GM19372 (cell line): ENCODE results near the gene SYDE1.

Experiments used
- ATAC-seq: cut with Tn5 transposase; IDR thresholded peaks from one replicate; pipeline ENCODE4 v1.9.1; 2021; ENCODE audit warnings: mild to moderate bottlenecking, low read depth, moderate library complexity; ENCODE audit not compliant: unreplicated experiment

Gene SYDE1

DNA sequence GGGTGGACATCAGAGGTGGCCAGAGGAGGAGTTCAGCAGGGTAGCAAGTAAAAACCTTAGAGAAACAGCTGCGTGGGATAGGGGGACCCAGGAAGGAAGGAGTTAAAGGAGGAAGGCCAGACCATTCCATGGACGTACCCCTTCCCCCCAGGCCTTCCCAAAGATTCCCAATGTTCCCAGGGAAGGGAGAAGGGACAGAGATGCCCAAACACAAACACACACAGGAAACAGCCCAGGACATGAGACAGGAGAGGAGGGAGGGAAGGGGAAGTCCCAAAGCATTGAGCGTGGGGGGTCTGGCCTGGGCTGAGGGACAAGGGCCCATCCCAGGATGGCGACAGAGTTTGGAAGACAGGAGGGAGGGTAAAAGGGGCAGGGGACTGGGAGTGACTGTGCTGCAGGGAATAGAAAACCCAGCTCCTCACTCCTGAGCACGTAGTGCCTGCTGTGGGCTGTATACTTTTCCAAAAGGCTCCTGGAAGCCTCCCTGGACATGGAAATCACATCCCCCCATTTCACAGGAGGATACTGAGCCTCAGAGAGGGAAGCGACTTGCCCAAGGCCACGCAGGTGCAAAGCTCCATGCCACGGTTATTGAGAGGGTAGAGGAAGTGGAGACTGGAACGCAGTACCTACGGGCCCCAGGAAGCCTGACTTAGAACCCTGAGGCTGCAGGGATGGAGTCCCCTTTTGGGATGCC is 1.1 kb downstream of the SYDE1 start:
- no peak for ATAC-seq

- ATAC-seq, result no peak
These were observed 1.9 kb downstream of the SYDE1 start for GRCh38 chr19:15108845-15109767.

DNA sequence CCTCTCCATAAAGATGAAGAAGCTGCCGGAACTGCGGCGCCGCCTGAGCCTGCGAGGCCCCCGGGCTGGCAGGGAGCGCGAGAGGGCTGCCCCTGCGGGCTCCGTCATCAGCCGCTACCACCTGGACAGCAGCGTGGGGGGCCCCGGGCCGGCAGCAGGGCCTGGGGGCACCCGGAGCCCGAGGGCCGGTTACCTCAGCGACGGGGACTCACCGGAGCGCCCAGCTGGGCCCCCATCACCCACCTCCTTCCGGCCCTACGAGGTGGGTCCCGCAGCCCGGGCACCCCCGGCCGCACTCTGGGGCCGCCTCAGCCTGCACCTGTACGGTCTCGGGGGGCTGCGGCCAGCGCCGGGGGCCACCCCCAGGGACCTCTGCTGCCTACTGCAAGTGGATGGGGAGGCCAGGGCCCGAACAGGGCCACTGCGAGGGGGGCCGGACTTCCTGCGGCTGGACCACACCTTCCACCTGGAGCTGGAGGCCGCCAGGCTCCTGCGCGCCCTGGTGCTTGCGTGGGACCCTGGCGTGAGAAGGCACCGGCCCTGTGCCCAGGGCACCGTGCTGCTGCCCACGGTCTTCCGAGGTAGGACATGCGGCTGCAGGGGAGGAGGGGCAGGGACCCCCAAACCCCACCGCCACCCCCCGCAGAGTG is 2.7 kb downstream of the SYDE1 start:
- no peak for ATAC-seq

- no peak for ATAC-seq
These were observed 3.2 kb downstream of the SYDE1 start for GRCh38 chr19:15110418-15110815.

GRCh38 chr19:15111758-15112157 is 4.6 kb downstream of the SYDE1 start:
- no peak for ATAC-seq

- ATAC-seq, result no peak
These were observed 5.2 kb downstream of the SYDE1 start for GRCh38 chr19:15112385-15112784.

- no peak for ATAC-seq
These were observed 6.3 kb downstream of the SYDE1 start for GRCh38 chr19:15113245-15114152.

DNA sequence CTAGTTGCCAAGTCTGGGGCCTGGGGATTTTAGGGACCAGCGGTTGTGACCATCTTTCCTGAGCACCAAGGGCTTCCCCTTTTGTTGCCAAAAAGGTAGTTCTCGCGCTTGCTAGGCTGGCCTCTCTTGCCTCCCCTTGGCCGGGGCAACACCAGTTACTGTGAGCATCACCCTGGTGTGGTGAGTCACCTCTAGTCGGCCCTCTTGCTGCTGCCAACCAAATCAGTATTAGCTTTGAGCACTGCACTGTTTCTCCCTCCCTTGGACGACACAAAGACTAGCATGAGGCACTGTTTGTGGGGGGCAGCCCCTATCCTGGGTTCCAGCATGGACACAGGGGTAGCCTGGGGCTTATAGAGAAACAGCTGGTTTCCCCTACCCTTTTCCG is 6.9 kb downstream of the SYDE1 start:
- ATAC-seq, result no peak

DNA sequence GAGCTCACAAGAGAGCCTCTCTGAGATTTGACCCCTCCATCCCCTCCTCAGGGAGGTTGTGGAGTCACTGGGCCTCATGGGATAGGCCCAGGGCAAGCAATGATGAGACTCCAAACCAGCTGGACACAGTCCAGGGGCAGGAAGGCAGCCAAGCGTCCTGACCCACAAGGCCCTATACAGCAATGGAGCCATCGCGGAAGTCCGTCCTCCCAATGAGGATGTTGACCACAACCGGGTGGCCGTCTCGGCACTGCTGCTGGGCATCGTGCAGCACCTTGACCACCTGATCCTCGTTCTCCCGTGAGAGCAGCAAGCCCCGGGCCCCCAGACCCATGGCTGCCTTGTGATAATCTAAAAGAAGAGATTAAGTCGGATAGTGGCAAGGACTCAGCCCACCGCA is 7.9 kb downstream of the SYDE1 start:
- no peak for ATAC-seq

DNA sequence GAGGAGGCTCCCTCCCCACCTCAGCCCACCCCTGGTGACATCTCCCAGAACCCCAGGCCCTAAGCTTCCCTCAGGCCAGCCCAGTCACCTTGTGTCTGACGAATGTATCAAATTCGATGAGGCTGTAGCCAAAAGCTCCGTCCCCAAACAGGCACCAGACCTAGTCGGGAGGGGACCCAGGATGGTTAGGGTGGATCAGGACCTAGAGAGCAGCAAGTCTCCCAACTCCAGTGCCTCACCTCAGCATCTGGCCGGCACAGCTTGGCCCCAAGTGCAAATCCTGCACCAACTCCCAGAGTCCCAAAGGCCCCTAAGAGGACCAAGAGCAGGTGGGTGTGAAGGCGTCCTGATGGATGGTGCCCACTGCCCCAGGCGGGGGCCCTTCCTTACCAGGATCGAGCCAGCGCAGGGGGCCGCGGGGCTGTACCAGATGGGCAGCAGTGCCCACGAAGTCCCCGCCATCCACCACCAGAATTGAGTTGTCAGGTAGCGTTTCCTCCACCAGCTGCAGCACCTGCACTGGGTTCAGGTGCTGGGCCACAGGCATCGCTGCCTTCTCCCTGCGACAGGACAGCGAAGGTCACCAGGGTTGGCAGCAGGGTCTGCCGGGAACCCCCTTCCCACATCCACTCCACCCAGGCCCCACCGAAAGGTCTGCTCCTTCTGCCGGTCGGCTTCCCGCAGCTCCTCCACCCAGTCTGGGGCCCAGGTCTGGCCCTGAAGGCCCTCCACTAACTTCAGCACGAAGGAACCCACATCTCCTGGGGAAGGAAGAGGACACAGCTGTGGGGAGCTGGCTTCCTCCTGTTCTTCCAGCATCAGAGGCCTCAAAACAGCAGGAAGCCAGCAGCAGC is 8.8 kb downstream of the SYDE1 start:
- no peak for ATAC-seq

- no peak for ATAC-seq
These were observed 9.7 kb downstream of the SYDE1 start for GRCh38 chr19:15116856-15117255.

DNA sequence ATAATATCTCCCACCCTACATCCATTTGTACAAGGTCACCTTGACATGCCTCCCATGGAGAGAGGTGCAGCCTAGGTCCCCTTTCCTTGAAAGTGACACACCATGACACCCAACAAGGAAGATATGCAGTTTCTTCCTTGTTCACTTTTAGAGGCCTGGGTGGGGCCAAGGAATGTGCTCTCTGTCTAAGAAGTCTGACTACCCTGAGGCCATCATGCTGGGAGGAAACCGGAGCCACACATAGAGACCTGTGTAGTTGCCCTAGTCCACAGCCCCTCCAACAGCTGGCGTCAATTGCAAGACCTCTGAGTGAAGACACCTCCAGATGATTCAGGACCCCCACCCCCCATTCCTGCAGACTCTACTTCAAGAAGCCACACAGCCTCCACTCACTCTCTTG is 11.0 kb downstream of the SYDE1 start:
- ATAC-seq, result no peak

- ATAC-seq, result no peak
These were observed 11.7 kb downstream of the SYDE1 start for GRCh38 chr19:15118789-15119494.

- no peak for ATAC-seq
These were observed 13.2 kb downstream of the SYDE1 start for GRCh38 chr19:15120135-15121026.

DNA sequence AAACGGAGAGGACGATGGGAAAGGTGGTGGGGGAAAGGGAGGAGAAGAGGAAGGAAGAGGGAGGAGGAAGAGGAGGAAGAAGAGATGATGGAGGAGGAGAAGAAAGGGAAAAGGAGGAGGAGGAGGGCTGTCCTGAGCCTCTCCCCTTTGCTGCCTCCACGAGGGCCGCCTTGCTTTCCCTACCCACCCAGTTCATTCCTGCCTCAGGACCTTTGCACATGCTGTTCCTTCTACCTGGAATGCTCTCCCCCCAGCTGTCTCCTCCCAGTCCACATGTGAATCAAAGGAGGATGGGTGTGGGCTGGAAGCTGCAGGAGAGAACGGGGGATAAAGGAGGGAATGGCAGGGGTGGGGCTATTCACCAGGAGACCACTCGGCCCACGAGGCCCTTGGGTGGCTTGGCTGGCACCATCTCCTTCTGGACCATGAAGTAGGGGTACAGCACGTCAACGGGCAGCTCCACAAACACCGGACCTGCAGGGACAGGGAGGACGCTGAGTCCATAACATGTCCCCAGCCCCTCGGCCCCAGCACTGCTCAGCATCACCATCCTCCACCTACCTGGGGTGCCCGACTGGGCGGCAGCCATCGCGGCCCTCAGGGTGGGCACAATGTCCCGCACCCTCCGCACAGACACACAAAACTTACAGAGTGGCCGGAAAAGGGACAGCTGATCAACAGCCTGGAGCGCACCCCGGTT is 15.3 kb downstream of the SYDE1 start:
- no peak for ATAC-seq

DNA sequence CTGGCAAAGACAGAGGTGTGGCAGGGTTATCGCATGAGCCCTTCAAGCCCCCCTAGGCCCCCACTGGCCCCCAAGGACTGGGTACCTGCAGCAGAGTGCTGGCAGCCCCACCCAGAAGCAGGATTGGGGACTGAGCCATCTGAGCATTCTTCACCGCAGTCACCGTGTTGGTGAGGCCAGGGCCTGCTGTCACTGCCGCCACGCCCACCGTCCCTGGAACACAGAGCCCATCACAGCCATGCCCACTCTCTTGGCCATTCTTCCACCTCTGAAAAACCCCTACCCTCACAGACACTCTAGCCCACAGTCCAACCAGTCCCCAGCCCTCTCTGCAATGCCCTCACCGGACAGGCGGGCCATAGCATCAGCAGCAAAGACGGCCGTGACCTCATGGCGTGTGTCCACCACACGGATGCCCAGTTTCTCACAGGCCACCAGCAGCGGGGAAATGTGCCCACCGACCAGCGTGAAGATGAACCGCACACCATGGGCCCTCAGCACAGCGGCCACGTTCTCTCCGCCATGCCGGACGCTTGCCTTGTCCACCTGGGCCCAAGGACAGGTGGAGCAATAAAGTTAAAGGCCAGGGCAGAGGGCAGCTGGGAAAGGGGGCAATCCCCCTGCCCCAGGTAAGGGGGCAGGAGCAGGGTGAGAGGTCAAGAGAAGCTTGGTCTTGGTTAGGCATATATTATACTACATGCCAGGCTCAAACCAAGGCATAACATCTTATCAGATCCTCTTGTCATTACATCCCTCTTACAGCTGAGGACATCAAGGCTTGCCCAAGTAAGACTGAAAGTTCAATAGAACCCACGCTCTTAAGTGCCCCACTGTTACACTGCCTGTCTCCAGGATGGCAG is 16.1 kb downstream of the SYDE1 start:
- no peak for ATAC-seq
